Peyer's patch (tissue), 4 donors: Measurements from ENCODE around the gene FBXO10. TPM values are rescaled to one million over a fixed set of nuclear protein-coding genes. Genes with fewer than 3 reads are reported as not detected.

Experiments used
- DNase-seq, 3 donors: peaks; one replicate each; pipeline ENCODE4 v3.0.0-alpha.2; 2017 to 2019
- H3K27ac ChIP-seq, 4 donors: fragments of 200-600 bp; sonication (generic); one replicate each; pipeline ENCODE4 v1.5.1; 2016 to 2019
- H3K27me3 ChIP-seq, 2 donors: fragments of 200-600 bp; sonication (generic); one replicate each; pipeline ENCODE4 v1.5.1; 2019
- H3K36me3 ChIP-seq, 3 donors: fragments of 200-600 bp; sonication (generic); one replicate each; pipeline ENCODE4 v1.5.1; 2016 to 2019
- H3K4me1 ChIP-seq, 4 donors: fragments of 200-600 bp; sonication (generic); one replicate each; pipeline ENCODE4 v1.5.1; 2016 to 2019
- H3K4me3 ChIP-seq, 4 donors: fragments of 200-600 bp; sonication (generic); 1 replicate in 3 of 4; 2 replicates in 1 of 4; pipeline ENCODE4 v1.5.1; 2016 to 2019; ENCODE audit warnings: mild to moderate bottlenecking in 1 of 4
- H3K9me3 ChIP-seq, 4 donors: fragments of 200-600 bp; sonication (generic); one replicate each; pipeline ENCODE4 v1.5.1; 2016 to 2019; ENCODE audit warnings: mild to moderate bottlenecking in 1 of 4
- CTCF ChIP-seq, 6 experiments: fragments of 450-650 bp in 4 of 6; fragments of 200-600 bp in 2 of 6; sonication (generic) in 1 of 6; IDR thresholded peaks; one replicate each; pipeline ENCODE4 v1.5.1; 2017 to 2019; ENCODE audit warnings: antibody characterized with exemption in 6 of 6, mild to moderate bottlenecking in 3 of 6, moderate library complexity in 1 of 6
- POLR2A ChIP-seq, 2 donors: fragments of 450-650 bp; IDR thresholded peaks; one replicate each; pipeline ENCODE4 v1.5.1; 2017; ENCODE audit warnings: antibody characterized with exemption in 2 of 2, mild to moderate bottlenecking in 2 of 2, moderate library complexity in 2 of 2
- total RNA-seq, 4 donors: library from RNA; depleted of rRNA; stranded (reverse); fragments of >200 nt; gene quantifications; one replicate each; pipeline ENCODE4 v1.1.0, GENCODE V29; 2016

Gene FBXO10
- total RNA-seq, 4 donors from 2014 or later = 1.6 to 12.4 (median 4.2) TPM

- TF ChIP-seq POLR2A (IDR thresholded peaks at IDR 0.05) (no peak), CTCF (IDR thresholded peaks at IDR 0.05) (no peak)
- Histone ChIP-seq H3K27me3 (no peaks in the 10 kb centered on the region), H3K27ac (no peak overlapping the region), H3K4me1 (peaks cover 0 to 18% (median 0%) of the 10 kb centered on the region in 4 donors), H3K4me3 (no peak overlapping the region), H3K36me3 (peaks cover 0 to 47% (median 0%) of the 10 kb centered on the region in 3 donors), H3K9me3 (no peaks in the 10 kb centered on the region)
- DNase-seq = no peak
Observed at GRCh38 chr9:37587521-37587920, 11.3 kb upstream of the FBXO10 start.

GRCh38 chr9:37583522-37584121 lies 7.4 kb upstream of the FBXO10 start:
- peaks cover 0 to 55% (median 0%) of the 10 kb centered on the region in 3 donors for H3K36me3 ChIP-seq
- DNase-seq = no peak
- H3K4me3 ChIP-seq = no peak overlapping the region
- no peak overlapping the region for H3K27ac ChIP-seq
- H3K9me3 ChIP-seq = no peaks in the 10 kb centered on the region
- no peaks in the 10 kb centered on the region for H3K27me3 ChIP-seq
- H3K4me1 ChIP-seq = no peaks in the 10 kb centered on the region
- TF ChIP-seq POLR2A (IDR thresholded peaks at IDR 0.05) (no peak), CTCF (IDR thresholded peaks at IDR 0.05) (no peak)

- H3K36me3 ChIP-seq = peaks cover 0 to 45% (median 0%) of the 10 kb centered on the region in 3 donors
- no peaks in the 10 kb centered on the region for H3K9me3 ChIP-seq
- TF ChIP-seq POLR2A (IDR thresholded peaks at IDR 0.05) (no peak), CTCF (IDR thresholded peaks at IDR 0.05) (peak; percentile 63 to 88 (median 72))
- H3K27me3 ChIP-seq = no peaks in the 10 kb centered on the region
- no peak overlapping the region for H3K27ac ChIP-seq
- DNase-seq = no peak
- H3K4me1 ChIP-seq = no peaks in the 10 kb centered on the region
- H3K4me3 ChIP-seq = no peak overlapping the region
Observed at GRCh38 chr9:37582548-37583157, 6.5 kb upstream of the FBXO10 start.

GRCh38 chr9:37575511-37575914 lies 667 bp downstream of the FBXO10 start:
- H3K9me3 ChIP-seq = no peaks in the 10 kb centered on the region
- peak overlapping the region; percentile 67 to 83 (median 80) for H3K4me3 ChIP-seq
- peak in 2 of 3 donors; percentile 64 to 73 for DNase-seq
- peak overlapping the region; percentile 80 to 95 (median 86) for H3K27ac ChIP-seq
- H3K36me3 ChIP-seq = no peaks in the 10 kb centered on the region
- H3K27me3 ChIP-seq = no peaks in the 10 kb centered on the region
- peaks cover 0 to 25% (median 4%) of the 10 kb centered on the region in 4 donors for H3K4me1 ChIP-seq
- no peak for TF ChIP-seq CTCF (IDR thresholded peaks at IDR 0.05)
- no peak for TF ChIP-seq POLR2A (IDR thresholded peaks at IDR 0.05)

GRCh38 chr9:37575001-37575400 lies 1.2 kb downstream of the FBXO10 start:
- Histone ChIP-seq H3K27ac (peak overlapping the region; percentile 80 to 95 (median 86)), H3K9me3 (no peaks in the 10 kb centered on the region), H3K27me3 (no peaks in the 10 kb centered on the region), H3K36me3 (no peaks in the 10 kb centered on the region), H3K4me3 (peak overlapping the region in 3 of 4 donors; percentile 67 to 83 (median 82)), H3K4me1 (peaks cover 0 to 25% (median 4%) of the 10 kb centered on the region in 4 donors)
- no peak for DNase-seq
- TF ChIP-seq POLR2A (IDR thresholded peaks at IDR 0.05) = no peak
- TF ChIP-seq CTCF (IDR thresholded peaks at IDR 0.05) = no peak
